ENCODE results near the gene LMO2. TPM values are rescaled to one million over a fixed set of nuclear protein-coding genes. Genes with fewer than 3 reads are reported as not detected.
"Not testable (repeated sequence)": the region's sequence is repeated elsewhere in the genome, so short reads cannot be mapped to it uniquely, and the experiment has no call there.

LMO2 gene
- total RNA-seq: 9.1 TPM
- long read RNA-seq, transcript LMO2-202 (3 exons, 1,687 nt): major isoform, 10 of 20 reads
- long read RNA-seq, partial matches to known transcripts: 1 of 20 reads
- long read RNA-seq, other reads (novel, unspliced or antisense): 9 of 20 reads

DNA sequence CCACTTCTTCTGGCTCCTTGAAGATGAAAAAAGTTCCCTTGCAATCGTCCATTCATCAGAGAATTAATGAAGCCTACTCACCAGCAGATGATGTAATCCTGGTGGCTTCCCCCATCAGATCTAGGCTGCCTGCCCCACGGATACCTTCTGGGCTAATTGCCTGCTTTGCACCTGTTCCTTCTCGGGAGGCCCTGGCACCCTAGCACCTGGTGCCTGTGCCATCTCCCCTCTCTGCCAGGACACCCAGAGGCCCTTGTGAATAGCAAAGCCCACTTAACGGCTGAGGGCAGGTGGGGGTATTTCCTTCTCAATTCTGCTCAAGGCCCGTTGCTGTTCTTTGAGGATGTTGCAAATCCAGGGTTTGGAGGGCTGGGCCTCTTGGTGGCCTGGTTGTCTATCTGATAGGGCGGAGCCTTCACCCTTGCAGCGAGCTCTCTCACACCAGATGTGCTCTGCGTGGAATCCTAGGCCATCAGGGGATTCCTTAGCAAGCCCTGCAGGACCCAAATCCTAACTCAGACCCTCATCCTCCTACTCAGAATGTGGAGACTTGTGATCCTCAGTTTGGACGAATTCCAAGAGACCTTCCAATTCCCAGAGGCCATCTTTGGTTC, at the start of gene LMO2:
Gene LMO2 (minus strand): TSS at position 363 of the 614 bp plus-strand sequence. CDS start 22,360 bp downstream, outside the sequence.
- intact Hi-C loops (cut with DNase I): no loop called here
- ATAC-seq (ENCODE audit: poor library complexity): peak; percentile 28

DNA sequence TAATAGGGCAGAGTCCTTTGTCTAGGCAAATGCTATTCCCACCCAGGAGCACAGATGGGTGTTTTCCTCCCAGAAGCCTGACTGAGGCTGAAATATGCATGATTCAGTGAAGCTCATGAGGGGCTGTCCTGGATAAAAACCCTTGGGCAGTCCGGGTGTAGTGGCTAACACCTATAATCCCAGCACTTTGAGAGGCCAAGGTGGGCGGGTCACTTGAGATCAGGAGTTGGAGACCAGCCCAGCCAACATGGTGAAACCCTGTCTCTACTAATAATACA, 48.6 kb upstream of the LMO2 start:
- ATAC-seq (ENCODE audit: poor library complexity) (no peak), DNase-seq (no peak)
- intact Hi-C loops (cut with DNase I): no loop called here

More for the DNA sequence above, at the start of gene LMO2:
- no peak for DNase-seq

DNA sequence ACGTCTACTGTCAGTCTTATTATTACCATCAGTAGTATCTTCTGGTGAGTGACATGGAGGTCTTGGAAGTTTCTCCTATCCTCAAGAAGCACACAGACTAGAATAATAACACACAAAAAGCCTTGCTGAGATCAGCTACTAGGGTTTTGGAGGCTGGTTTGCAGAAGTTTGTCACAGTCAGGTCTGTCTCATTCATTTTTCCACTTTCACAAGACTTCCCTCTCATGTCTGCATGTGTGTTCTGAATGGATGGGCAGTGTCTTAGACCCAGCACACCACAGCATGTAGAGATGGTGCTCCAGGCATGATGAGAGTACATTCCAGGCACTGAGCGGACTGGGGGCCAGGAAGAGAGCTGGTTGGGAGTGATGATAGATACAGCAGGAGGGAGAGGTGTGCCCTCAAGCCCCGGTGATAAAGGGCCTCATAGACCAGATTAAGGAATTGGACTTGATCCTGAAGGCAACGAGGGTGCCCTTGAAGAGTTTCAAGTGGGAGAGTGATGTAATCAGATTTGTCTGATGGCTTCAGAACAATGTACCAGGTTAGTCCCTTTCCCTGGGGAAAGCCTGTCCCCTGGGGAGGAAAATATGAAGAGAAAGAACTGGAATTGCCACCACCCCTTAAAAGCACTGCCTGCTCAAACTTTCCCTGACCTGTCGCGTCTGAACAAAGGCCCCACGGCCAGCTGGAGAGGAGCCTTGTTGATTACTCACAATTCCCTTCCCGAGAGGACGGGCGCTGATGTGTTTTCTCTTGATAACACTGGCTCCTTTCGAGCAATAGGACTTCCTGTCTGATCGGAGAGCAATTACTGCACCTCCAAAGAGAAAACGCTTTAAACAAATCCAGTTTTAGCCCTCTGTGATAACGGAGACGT, 45.1 kb upstream of the LMO2 start:
- intact Hi-C loops (cut with DNase I): no loop called here
- ATAC-seq (ENCODE audit: poor library complexity) (peak; percentile 81), DNase-seq (peak; percentile 76)

DNA sequence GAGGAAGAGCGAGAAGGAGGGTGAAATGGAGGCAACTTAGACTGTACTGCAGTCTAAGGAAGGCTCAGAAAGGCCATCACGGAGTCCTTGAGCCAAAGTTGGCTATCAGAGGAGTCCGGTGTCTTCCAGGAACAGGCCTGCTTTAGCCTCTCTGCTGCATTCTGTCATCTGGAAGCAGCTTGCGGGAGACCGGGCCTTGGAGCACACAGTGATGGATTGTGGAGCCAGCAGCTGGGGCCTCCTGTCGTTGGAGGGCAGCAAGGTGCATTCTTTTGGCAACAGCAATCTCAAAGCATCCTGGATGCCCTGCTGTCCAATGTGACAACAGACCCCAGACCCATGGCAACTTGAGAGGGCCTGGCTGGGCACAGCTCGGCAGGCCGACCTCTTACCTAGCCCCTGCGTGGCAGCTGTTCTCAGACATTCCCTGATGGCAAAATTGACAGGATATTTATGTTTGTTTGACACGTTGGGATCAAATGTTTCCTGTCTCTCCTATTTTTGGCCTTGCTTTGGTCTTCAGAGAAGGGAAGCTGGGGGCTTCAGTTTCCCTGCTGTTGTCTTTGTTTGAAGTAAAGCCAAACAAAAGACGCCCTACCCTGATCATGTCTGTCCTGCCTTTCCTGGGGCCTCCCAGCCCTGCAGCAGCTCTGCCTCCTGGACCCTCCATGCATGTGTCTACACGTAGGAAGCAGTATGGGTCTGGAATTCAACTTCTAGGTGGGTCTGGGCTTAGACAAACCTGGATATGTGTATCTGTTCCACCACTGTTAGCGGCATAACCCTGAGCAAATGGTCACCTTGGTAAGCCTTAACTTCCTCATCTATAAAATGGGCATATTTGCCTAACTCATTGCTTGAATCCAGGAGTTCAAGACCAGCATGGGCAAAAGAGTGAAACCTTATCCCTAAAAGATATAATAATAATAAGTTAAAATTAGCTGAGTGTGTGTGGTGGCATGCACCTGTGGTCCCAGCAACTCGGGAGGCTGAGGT, 43.9 kb upstream of the LMO2 start:
- intact Hi-C loops (cut with DNase I): no loop called here
- DNase-seq (no peak), ATAC-seq (ENCODE audit: poor library complexity) (no peak)

DNA sequence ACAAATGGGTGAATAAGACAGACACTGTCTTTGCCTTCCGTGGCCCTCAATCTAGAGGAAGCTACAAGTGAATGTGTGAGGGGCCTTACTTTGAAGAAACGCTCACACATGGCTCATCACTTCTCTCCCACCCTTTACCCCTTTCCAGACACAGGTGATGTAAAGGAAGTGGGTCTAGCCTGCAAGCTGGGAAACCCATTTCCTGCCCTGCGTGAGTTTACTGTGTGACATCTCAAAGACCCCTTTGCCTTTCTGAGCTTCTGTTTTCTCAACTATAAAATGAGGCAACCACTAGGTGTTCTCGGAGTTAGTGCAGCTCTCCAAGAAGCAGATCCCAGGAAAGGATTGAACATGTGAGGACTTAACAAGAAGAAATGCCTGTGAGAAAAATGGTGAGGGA, 43.1 kb upstream of the LMO2 start:
- intact Hi-C loops (cut with DNase I): no loop called here
- ATAC-seq (ENCODE audit: poor library complexity): no peak
- DNase-seq: no peak

DNA sequence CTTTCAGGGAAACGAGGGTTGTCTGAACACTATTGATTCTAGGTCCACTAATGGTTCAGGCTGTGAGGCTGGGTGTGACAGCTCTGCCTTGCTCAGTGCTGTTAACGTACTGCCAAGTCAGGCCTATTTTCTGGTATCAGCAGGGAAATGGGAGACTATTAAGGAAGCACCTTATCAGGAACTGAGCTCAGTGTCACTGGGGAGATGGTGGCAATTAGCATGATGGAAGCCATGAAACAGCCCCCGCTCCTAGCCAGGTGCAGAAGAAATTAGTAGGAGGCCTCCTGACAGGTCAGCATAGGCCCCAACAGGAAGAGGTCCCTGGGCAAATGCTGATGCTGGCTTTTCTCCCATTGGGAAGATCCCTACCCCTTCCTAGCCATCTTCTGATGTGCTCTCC, 42.6 kb upstream of the LMO2 start:
- DNase-seq: no peak
- intact Hi-C loops (cut with DNase I): no loop called here
- ATAC-seq (ENCODE audit: poor library complexity): no peak

DNA sequence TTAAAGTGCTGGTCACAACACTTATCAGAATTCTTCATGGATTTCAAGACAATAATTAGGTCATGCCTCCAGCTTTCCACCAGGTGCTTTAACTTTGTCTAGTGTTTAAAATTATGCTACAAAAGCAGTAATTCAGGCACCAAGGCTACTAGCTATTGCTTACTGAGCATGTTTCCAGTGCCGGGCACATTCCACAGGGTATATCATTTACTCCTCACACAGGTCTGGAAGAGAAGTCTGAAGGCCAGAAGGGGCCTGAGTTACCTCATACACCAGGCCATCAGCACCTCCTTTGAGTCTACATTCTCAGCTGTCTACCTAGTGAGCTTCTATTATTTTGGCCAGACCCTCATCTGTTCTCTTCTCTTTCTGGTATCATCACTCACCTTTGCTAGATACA, 41.7 kb upstream of the LMO2 start:
- DNase-seq: no peak
- intact Hi-C loops (cut with DNase I): no loop called here
- ATAC-seq (ENCODE audit: poor library complexity): no peak

DNA sequence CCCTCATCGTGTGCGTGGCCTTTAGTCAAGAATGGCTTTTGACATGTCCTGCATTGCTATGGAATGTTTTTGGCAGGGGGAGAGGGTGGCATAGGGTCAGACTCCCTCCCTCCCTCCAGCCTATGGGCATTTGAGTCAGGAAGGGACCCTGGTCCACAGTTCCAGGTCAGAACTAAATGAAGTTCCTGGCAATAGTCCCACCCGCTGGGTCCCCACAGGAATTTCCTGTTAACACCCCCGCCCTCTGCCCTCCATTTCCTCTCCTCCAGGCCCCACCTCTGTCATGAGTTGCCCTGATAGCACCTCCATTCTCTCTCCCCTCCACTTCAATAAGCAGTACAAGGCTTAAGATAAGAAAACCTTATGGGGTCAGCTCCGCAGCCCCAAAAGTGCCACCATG, 40.8 kb upstream of the LMO2 start:
- intact Hi-C loops (cut with DNase I): no loop called here
- ATAC-seq (ENCODE audit: poor library complexity) (no peak), DNase-seq (no peak)

DNA sequence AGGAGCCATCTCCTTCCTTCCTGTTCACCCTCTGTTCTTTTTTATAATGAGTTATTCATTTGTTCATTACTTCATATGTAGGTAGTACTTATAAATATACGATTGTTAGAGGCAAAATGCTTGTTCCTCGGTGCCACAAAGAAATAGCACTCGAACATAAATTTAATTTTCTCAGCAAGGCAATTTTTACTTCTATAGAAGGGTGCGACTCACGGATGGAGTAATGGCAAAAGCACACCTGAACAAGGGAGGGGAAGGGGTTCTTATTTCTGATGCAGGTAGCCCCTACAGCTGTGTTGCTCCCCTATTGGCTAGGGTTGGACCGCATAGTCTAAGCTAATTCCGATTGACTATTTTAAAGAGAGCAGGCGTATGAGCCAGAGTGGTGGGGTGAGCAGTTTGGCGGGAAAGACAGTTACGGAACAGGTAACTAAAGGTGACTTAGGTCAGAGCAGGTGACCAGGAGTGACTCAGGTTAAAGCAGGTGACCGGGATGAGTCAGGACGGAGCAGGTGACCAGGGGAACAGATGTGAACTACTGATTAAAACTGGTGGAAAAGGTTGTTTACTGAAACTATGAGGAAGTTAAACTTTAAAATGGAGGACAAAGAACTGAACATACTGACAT, 40.0 kb upstream of the LMO2 start:
- ATAC-seq (ENCODE audit: poor library complexity); DNase-seq; intact Hi-C loops (cut with DNase I): not testable (repeated sequence)

DNA sequence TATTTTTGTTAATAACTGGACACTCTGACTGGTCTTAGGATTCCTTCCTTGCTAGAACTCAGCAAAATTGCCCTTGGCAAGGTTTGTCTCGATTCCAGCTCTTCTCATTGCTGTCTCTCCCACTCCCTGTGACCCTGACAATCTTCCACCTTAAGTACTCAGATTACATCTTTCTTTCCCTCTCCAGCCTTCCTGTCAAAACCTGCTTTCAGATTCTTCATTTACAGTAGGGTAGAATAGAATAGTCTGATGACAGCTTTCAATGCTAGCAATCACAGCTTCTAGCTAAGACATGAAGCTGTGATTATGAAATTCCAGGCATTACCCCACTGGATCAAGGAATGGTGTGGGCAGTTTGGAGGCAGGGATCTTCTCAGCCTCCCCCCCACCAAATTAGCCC, 39.2 kb upstream of the LMO2 start:
- intact Hi-C loops (cut with DNase I): no loop called here
- ATAC-seq (ENCODE audit: poor library complexity) (peak; percentile 11), DNase-seq (no peak)

DNA sequence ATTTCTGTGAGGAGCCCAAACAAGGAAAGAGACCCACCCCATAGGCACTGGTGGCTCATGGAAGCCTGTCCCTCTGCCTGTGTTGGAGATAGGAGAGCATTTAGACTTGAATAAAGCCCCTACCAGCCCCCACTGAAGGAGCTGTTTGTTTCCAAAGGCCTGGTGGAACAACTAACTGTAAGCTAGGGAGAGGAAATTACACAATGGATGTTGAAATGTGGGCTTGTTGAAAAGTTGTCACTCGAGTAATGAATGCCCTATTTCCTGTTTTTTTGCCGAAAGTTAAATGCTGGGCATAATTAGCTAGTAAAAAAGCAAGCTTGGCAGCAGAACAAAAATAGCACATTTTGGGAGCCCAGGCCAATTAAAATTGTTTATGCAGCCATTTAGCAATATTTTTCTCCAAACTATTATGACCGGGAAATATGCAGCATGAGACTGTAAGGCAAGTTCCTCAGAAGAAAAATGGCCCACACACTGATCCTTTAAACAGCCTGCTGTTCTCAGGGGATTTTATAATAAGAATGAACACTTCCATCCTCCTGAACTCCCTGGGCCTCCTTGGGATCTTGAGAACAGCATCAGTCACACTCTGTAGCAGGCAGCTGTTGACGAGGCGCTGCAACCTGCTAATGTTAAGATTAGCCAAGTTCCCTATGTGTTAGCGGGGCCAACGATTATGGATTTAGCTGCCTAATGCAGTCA, 38.6 kb upstream of the LMO2 start:
- DNase-seq (no peak), ATAC-seq (ENCODE audit: poor library complexity) (peak; percentile 88)
- intact Hi-C loops (cut with DNase I): no loop called here

DNA sequence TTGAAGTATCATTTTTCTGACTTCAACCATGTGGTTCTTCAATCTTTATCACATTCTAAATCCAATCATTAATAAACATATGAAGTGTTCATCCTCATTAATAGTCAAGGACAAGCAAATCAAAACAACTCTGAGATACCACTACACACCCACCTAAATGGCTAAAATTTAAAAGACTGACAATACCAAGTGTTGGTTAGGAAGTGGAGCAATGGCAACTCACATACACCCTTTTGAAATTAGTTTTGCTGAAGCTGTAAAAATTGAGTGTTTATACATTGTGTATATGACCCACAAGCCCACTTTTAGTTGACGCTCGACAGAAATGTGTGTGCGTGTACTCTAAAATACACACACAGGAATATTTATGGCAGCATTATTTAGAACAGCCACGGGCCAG, 36.7 kb upstream of the LMO2 start:
- no peak for DNase-seq
- no peak for ATAC-seq (ENCODE audit: poor library complexity)
- intact Hi-C loops (cut with DNase I): no loop called here

DNA sequence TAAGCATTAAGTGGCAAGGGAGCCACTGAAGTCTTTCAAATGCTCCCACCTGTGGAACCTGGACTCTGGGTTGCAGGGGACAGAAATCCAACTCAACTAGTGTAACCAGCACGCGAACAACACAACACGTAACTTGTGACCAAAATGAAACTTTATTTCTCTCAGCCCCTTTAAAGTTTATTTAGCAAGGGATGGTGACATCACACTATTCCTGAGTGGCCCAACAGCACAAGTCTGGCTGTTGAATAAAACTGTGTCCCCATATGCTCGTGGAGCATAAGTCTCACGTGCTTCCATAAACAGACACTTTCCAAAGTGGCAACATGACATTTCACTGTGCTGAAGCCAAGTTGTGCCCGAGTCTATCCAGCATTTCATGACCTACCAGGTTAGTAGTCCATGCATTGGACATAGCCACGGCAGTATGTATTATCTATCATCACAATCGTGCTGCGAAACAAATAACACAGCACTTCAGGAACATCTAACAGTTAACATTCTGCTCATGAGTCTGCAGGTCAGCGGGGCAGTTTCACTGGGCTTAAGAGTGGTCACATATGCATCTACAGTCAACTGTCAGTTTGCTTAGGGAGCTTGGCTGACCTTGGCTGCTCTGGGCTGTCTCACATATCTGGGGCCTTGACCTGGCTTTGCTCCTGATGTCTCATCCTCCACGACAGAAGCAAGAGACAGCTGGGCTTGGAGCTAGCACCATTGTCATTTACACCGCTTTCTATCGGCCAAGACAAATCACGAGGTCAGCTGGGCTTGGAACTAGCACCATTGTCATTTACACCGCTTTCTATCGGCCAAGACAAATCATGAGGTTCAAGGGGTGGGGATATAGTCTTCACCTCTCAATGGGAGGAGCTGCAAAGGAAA, 35.0 kb upstream of the LMO2 start:
- no peak for DNase-seq
- intact Hi-C loops (cut with DNase I): no loop called here
- no peak for ATAC-seq (ENCODE audit: poor library complexity)

DNA sequence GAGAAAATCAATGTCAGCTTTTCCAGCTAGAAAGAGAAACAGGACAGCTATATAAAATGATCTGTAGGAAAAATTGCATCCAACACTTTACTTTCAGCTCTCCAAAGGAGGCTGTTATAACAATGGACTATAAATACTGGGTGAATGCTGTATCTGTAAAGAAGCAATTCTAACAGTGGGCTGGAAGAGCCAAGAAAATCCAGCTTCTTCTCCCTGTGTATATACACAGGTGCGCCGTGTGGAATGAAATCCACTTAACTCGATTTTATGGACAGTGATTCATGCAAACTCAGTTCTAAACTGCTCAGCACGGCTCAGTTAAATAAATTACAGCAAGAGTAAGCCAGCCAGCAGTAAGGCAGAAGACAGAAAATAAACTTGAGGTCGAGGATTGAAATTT, 32.5 kb upstream of the LMO2 start:
- DNase-seq (no peak), ATAC-seq (ENCODE audit: poor library complexity) (no peak)
- intact Hi-C loops (cut with DNase I): no loop called here

DNA sequence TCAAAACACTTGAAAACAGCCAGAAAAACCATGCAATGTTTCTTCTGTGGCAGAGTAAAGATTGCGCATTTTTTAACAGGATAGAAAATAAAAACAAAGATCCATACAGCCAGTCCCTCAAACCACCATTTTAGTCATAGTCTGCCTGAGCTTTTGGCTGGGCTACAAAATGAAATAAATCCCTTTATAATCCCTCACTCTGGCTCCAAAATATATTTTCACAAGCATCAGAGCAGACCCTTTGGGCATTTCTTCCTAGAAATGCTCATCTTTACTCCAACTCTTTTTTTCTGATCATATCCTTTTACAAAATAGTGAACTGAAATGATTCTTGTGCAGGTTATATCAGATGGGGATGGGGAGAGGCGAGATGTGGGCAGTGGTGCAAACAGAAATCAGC, 31.8 kb upstream of the LMO2 start:
- DNase-seq (no peak), ATAC-seq (ENCODE audit: poor library complexity) (no peak)
- intact Hi-C loops (cut with DNase I): no loop called here

DNA sequence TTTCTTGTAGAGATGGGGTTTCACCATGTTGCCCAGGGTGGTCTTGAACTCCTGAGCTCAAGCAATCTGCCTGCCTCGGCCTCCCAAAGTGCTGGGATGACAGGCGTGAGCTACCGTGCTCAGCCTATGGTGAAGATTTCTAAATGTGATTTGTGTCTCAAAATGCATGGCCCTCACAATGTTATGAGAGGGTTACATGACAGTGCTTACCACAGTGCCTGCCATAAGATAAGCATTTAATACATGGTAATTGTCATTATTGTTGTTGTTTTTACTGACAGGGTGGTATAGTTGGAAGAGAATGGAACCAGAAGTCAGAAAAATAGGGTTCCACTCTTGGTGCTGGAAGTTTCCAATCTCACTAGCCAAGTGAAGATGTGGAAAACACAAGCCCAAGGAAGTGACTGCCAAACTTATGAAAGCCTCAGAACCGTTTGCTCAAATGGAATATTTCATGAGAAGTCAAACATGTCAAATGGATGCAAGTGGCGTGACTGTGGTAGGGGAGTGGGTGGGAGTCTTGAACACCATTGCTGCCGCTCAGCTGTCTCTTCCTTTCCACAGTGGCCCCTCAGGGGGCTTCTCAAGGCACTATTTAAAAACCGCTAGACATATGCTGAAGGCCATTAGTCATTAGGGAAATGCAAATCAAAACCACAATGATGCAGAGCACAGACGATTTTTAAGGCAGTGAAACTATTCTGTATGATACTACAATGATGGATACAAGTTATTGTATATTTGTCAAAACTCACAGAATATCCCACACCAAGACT, 29.1 kb upstream of the LMO2 start:
- intact Hi-C loops (cut with DNase I): no loop called here

DNA sequence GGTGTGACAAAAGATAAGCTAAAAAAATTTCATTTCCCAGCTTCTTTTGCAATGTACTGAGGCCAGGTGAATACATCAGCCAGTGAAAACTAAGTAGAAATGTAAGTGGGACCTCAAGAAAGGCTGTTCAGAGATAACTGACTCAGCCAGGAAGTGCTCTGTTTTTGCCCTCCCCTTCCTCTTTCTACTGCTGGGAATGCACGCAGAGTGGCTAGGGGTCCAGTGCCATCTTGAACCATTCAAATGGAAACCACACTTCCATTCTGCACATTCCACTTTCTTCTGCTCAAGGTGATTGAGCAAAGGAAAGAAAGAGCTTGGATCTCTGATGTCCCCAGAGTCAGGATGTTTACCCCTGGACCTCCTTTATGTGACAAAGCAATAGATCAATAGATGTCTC, 27.8 kb upstream of the LMO2 start:
- intact Hi-C loops (cut with DNase I): no loop called here
- DNase-seq (no peak), ATAC-seq (ENCODE audit: poor library complexity) (no peak)

More for the DNA sequence above, 29.1 kb upstream of the LMO2 start:
- ATAC-seq (ENCODE audit: poor library complexity) (no peak), DNase-seq (no peak)

All from Right ventricle myocardium superior (tissue), 1 donor.